Osteoblast (primary cell): ENCODE results near the gene MISP. TPM values are rescaled to one million over a fixed set of nuclear protein-coding genes. Genes with fewer than 3 reads are reported as not detected.

Experiments
- DNase-seq: peaks from one replicate; pipeline ENCODE4 v3.0.0; 2011; ENCODE audit warnings: low spot score, mixed read lengths; ENCODE audit not compliant: insufficient read length; ENCODE audit errors: missing footprints
- H2AFZ ChIP-seq: 2 replicates; pipeline ENCODE4 v1.6.0; 2011; ENCODE audit warnings: mild to moderate bottlenecking, low read length
- H3K27ac ChIP-seq: 2 replicates; pipeline ENCODE4 v1.5.1; 2011; ENCODE audit warnings: mild to moderate bottlenecking, low read depth, low read length, moderate library complexity
- H3K27me3 ChIP-seq: 2 replicates; pipeline ENCODE4 v1.6.0; 2012; ENCODE audit warnings: mild to moderate bottlenecking, control low read depth, inconsistent platforms, low read length, moderate library complexity; ENCODE audit not compliant: insufficient read depth
- H3K36me3 ChIP-seq: 2 replicates; pipeline ENCODE4 v1.5.1; 2011; ENCODE audit warnings: mild to moderate bottlenecking, low read length, control low read depth, moderate library complexity; ENCODE audit not compliant: insufficient read depth
- H3K4me1 ChIP-seq: 2 replicates; pipeline ENCODE4 v1.5.1; 2011; ENCODE audit warnings: mild to moderate bottlenecking, low read length, control low read depth, moderate library complexity; ENCODE audit not compliant: insufficient read depth
- H3K4me2 ChIP-seq: 2 replicates; pipeline ENCODE4 v1.6.0; 2011; ENCODE audit warnings: mild to moderate bottlenecking, low read length; ENCODE audit not compliant: insufficient read depth
- H3K4me3 ChIP-seq: fragments of 200-600 bp; sonication (generic); 3 replicates; pipeline ENCODE4 v1.5.1; 2012; ENCODE audit warnings: mild to moderate bottlenecking, low read length, inconsistent platforms; ENCODE audit not compliant: insufficient read depth
- H3K79me2 ChIP-seq: 2 replicates; pipeline ENCODE4 v1.6.0; 2012; ENCODE audit warnings: mild to moderate bottlenecking, low read length, control low read depth, inconsistent platforms; ENCODE audit not compliant: insufficient read depth
- H3K9me3 ChIP-seq: 2 replicates; pipeline ENCODE4 v1.5.1; 2011; ENCODE audit warnings: low read depth, low read length, control low read depth
- H4K20me1 ChIP-seq: 2 replicates; pipeline ENCODE4 v1.6.0; 2012; ENCODE audit warnings: mild to moderate bottlenecking, low read length, control low read depth; ENCODE audit not compliant: insufficient read depth
- CTCF ChIP-seq: IDR thresholded peaks from 2 replicates; pipeline ENCODE4 v1.5.1; 2011; ENCODE audit warnings: mild to moderate bottlenecking, low read depth, low read length, moderate library complexity; ENCODE audit errors: extremely low read depth
- total RNA-seq: library from RNA; depleted of rRNA; stranded (reverse); fragments of >200 nt; gene quantifications from 2 replicates; pipeline ENCODE4 v1.2.3, GENCODE V29; 2012

MISP gene
- total RNA-seq, 1 donor = 0.36 TPM

- H3K9me3 ChIP-seq = no peaks in the 10 kb centered on the region
- H3K79me2 ChIP-seq = no peaks in the 10 kb centered on the region
- peak; percentile 36 for DNase-seq
- H3K27ac ChIP-seq = no peak overlapping the region
- H3K4me1 ChIP-seq = peaks cover 4% of the 10 kb centered on the region
- no peak for TF ChIP-seq CTCF
- no peaks in the 10 kb centered on the region for H3K27me3 ChIP-seq
- H3K36me3 ChIP-seq = no peaks in the 10 kb centered on the region
- no peak overlapping the region for H2AFZ ChIP-seq
- no peak overlapping the region for H3K4me3 ChIP-seq
- H3K4me2 ChIP-seq = no peak overlapping the region
- H4K20me1 ChIP-seq = no peaks in the 10 kb centered on the region
Measured at GRCh38 chr19:769616-770015, 18.7 kb downstream of the MISP start.

- no peak overlapping the region for H3K27ac ChIP-seq
- H3K27me3 ChIP-seq = no peaks in the 10 kb centered on the region
- peak; percentile 90 for DNase-seq
- no peaks in the 10 kb centered on the region for H3K9me3 ChIP-seq
- H3K4me3 ChIP-seq = no peak overlapping the region
- no peak overlapping the region for H2AFZ ChIP-seq
- H3K79me2 ChIP-seq = no peaks in the 10 kb centered on the region
- H3K4me1 ChIP-seq = peaks cover 4% of the 10 kb centered on the region
- no peaks in the 10 kb centered on the region for H3K36me3 ChIP-seq
- peak; percentile 56 for TF ChIP-seq CTCF
- H3K4me2 ChIP-seq = no peak overlapping the region
- no peaks in the 10 kb centered on the region for H4K20me1 ChIP-seq
Measured at GRCh38 chr19:771332-771785, 20.4 kb downstream of the MISP start.

GRCh38 chr19:772063-772462 lies 21.2 kb downstream of the MISP start:
- Histone ChIP-seq H3K9me3 (no peaks in the 10 kb centered on the region), H3K4me2 (no peak overlapping the region), H3K36me3 (no peaks in the 10 kb centered on the region), H3K27me3 (no peaks in the 10 kb centered on the region), H3K4me1 (peaks cover 4% of the 10 kb centered on the region), H3K27ac (no peak overlapping the region), H2AFZ (no peak overlapping the region), H3K4me3 (no peak overlapping the region), H4K20me1 (no peaks in the 10 kb centered on the region), H3K79me2 (no peaks in the 10 kb centered on the region)
- peak; percentile 1 for DNase-seq
- TF ChIP-seq CTCF = no peak

GRCh38 chr19:772730-773436 lies 22.0 kb downstream of the MISP start:
- Histone ChIP-seq H3K79me2 (no peaks in the 10 kb centered on the region), H3K4me2 (no peak overlapping the region), H2AFZ (no peak overlapping the region), H4K20me1 (no peaks in the 10 kb centered on the region), H3K4me1 (peaks cover 4% of the 10 kb centered on the region), H3K27ac (no peak overlapping the region), H3K27me3 (no peaks in the 10 kb centered on the region), H3K4me3 (no peak overlapping the region), H3K36me3 (no peaks in the 10 kb centered on the region), H3K9me3 (no peaks in the 10 kb centered on the region)
- DNase-seq = peak; percentile 21
- TF ChIP-seq CTCF = no peak
